ENCODE results near the gene ARL14.
A peak's percentile ranks its signal among the peaks of the same experiment; 100 is the strongest.
"Not testable (repeated sequence)": the region's sequence is repeated elsewhere in the genome, so short reads cannot be mapped to it uniquely, and the experiment has no call there.

The ARL14 gene

GRCh38 chr3:160678292-160678842, 1.4 kb downstream of the ARL14 start:
- peak in 1 of 3 experiments; percentile 22 for DNase-seq

GRCh38 chr3:160684368-160684740, 7.4 kb downstream of the ARL14 start:
- peak in 1 of 3 experiments; percentile 25 for DNase-seq

DNA sequence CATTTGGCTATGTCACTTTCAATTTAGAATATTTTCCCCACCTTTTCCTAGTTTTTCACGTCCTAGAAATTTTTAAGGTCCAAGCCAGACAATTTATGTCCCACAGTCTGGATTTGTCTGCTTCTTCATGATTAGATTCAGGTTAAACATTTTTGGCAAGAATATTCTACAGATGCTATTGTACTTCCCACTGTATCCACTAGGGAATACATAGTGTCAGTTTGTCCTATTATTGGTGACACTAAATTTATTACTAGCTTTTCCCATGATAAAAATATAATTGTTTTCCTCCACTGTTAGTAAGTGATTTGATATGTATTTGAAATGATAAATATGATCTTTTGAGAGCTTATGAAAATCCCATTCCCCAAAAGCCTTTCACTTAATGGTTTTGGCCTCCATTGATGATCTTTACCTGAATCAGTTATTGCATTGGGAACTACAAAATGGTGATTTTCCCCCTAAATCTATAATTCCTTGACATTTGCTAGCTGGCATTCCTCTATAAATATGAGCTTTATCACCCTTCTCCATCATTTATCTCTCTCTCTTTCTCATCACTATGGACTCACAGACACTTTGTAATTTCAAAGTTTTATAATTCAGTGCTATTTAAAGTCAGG, 8.3 kb downstream of the ARL14 start:
- DNase-seq, result peak in 1 of 3 experiments; percentile 14

DNA sequence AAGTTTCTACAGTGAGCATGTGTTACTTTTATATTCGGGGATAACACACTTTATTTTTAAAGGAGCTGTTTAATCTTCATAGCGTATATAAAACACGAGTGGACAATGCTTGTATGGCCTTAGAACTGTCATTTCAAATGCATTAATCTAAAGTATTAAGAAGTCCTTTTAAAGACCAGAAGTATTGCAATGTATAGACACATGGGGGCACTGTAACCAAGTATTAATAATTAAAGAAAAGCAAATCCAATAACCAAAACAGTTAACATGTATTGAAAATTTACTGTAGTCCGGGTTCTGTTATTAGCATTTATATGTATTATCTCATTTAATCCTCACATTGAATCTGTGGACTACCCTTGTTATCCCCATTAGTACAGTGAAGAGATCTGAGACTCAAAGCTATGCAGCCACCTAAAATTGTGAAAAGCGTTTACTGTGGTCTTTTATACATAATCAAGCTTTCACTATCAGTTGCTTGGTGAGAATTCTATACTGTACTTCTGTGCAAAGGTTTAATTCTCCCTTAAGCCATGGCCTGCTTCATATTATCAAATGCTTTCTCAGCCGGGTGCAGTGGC, 10.1 kb downstream of the ARL14 start:
- peak in 1 of 3 experiments; percentile 62 for DNase-seq

GRCh38 chr3:160691151-160691550, 14.2 kb downstream of the ARL14 start:
- DNase-seq, result no peak

DNA sequence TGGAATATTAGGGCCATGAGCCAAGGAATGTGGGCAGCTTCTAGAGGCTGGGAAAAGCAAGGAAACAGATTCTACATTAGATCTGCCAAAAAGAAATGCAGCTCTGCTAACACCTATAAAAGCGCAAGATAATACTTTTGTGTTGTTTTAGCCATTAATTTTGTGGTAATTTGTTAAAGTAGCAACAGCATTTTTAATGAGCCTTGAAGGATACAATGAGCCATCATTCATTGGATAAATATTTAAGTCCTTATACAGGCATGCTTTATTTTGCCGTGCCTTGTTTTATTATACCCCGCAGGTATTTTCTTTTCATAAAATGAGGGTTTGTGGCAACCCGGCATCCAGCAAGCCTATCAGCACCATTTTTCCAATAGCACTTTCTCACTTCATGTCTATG, 15.0 kb downstream of the ARL14 start:
- peak in 1 of 3 experiments; percentile 43 for DNase-seq

GRCh38 chr3:160693191-160693590, 16.2 kb downstream of the ARL14 start:
- no peak for DNase-seq

GRCh38 chr3:160694345-160694744, 17.4 kb downstream of the ARL14 start:
- DNase-seq, result no peak

DNA sequence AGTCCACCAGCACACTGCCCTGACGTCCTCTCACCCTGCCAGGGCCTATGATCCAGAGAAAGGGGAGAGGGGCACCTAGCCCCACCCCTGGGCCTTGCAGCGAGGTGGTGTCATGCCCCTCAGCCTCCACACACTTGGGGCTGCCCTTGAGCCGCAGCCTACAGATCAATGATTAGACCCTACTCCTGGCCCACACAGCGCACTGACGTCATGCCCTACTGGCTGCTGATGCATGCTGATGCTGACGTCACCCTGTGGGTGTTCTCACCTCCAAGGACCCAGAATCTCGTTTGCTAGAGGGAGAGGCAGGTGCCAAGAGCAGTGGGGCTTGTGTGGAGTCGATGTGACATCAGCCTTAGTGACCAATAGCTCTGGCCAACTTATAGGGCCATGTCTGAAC, 18.0 kb downstream of the ARL14 start:
- DNase-seq, result no peak

DNA sequence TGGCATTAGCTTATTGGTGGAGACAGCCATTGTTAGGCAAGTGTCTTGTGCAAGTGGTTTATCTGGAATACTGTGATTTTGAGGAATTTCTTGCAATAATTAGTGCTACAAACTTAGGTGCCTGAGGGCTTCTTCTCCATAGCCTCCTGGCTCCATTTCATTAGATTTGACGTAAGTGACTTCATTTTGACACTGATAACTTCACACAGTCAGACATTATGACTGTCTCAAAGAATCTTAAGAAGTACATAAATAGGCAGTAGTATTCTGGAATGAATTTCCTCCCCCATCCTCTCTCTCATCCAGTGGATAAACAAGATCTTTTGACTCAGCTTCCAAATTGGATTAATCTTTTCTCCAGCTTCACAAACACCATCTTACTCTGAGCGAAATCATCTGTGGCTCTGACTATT, 19.0 kb downstream of the ARL14 start:
- DNase-seq, result no peak

DNA sequence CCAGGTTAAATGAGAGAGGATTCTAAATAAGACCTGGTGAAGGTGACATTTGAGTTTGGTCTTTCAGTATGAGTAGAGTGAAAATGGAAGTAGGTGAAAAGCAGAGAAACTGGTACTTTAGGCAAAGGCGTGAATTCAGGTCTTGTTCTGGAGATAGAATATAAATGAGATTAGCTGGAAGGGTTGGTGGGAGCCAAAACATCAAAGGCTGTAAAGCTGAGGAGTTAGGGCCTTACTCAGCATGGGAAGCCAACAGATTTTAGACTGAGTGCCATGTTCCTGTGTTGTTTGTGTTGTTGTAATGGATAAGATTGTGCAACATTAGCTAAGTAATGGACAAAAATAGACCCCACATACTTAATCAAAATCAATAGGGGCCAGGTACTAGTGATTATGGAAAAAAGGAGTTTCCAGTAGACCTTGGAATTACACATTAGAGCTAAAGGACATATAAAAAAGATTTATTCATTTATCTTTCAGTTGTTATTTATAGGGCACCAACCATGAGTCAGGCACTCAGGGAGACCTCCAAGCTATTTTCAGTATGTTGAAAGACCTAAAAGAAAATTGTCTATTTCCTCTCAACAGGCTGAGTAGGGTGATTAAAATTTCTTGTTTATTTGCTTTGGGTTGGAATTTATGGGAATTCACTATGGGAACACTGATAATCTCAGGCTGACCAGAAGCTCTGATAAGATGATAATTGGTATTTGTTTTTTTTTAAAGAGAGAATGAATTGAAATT, 20.8 kb downstream of the ARL14 start:
- peak in 1 of 3 experiments; percentile 71 for DNase-seq

- peak in 1 of 3 experiments; percentile 53 for DNase-seq
These were observed 21.7 kb downstream of the ARL14 start for GRCh38 chr3:160698599-160699195.

GRCh38 chr3:160701490-160701889, 24.5 kb downstream of the ARL14 start:
- no peak for DNase-seq

DNA sequence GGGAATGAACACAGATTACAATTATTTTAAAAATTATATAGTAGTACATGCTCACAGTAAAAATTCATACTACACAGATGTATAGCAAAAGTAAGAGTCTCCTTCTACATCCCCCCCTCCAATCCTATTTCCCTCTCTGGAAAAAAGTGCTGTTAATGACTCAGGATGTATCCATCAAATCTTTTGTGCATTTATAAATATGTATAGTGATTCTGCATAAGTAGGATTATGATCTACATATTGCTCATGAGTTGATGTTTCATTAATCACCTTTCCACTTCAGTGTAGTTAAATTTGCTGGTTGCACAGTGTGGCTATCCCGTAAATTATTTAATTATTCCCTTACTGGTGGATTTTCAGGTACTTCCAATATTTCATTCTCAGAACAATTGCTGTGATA, 25.3 kb downstream of the ARL14 start:
- no peak for DNase-seq

- DNase-seq, result no peak
These were observed 27.0 kb downstream of the ARL14 start for GRCh38 chr3:160703974-160704373.

DNA sequence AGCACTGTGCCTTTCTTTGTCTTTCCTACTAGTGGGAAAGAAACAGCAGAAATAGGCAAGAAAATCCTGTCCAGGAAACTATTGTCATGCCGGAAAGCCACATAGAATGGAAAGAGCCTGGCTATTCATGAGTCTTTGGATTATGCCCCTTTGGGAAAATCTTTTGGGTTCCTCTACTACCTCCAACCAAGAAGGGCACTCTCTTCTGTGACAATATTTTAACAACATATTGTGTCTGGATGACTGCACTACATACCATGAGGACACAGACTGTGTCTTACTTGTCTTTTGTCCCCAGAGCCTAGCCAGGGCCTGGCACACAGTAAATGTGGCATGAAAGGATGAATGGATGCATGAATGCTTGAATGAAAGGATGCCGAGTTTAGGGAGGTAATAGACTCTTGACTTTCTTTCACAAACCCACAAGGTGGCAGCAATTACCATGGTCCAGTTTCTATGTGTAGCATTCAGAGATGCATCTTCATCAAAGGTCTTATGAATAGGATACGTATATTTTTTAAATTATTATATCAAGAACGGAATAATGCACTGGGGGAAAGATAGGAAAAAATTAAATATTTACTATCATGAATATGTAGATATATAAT, 30.3 kb downstream of the ARL14 start:
- peak; percentile 65 to 89 (median 67) for DNase-seq

DNA sequence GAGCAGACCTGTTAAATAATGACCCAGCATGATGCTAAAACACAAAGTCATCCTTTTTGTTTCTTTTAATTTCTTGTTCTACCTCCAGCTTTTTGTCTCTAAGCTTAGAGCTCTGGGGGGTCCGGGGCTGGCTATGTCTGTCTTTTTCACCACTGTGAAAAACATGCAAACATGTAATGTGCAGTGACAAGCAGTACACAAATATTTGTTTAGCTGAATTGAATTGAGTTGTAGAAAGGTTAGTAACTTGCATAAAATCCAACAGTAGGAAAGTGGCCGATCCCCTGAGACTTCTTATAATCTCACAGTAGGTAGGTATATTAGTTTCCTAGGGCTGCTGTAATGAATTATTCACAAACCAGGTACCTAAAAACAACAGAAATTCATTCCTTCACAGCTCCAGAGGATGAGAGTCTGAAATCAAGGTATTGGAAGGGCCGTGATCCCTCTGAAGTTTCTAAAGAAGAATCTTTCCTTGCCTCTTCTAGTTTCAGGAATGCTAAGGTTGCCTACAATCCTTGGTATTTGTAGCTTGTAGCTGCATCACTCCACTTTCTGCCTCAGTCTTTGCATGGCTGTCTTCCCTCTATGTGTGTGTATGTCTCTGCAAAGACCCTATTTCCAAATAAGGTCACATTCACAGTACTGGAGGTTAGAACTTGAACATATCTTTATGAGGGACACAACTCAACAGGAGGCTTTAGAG, 32.7 kb downstream of the ARL14 start:
- no peak for DNase-seq

DNA sequence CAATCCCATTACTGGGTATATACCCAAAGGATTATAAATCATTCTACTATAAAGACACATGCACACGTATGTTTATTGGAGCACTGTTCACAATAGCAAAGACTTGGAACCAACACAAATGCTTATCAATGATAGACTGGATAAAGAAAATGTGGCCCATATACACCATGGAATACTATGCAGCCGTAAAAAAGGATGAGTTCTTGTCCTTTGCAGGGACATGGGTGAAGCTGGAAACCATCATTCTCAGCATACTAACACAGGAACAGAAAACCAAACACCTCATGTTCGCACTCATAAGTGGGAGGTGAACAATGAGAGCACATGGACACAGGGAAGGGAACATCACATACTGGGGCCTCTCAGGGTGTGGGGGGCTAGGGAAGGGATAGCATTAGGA, 36.2 kb downstream of the ARL14 start:
- not testable (repeated sequence) for DNase-seq

- no peak for DNase-seq
These were observed 42.8 kb downstream of the ARL14 start for GRCh38 chr3:160719710-160720109.

- no peak for DNase-seq
These were observed 43.3 kb downstream of the ARL14 start for GRCh38 chr3:160720123-160720746.

GRCh38 chr3:160722331-160722730, 45.4 kb downstream of the ARL14 start:
- DNase-seq, result no peak

- no peak for DNase-seq
These were observed 48.4 kb downstream of the ARL14 start for GRCh38 chr3:160725338-160725737.

Data from NCI-H1417 (cell line).